H9 (cell line): ENCODE data around the gene APOBEC3B. TPM values are rescaled to one million over a fixed set of nuclear protein-coding genes. Genes with fewer than 3 reads are reported as not detected.
"Not testable (repeated sequence)": the region's sequence is repeated elsewhere in the genome, so short reads cannot be mapped to it uniquely, and the experiment has no call there.

Experiments used
- DNase-seq: peaks from one replicate; pipeline ENCODE4 v3.0.0-alpha.2; 2017
- H2AFZ ChIP-seq: one replicate; pipeline ENCODE4 v1.6.1; 2013; ENCODE audit warnings: mild to moderate bottlenecking, low read length, control low read depth, moderate library complexity
- H2AK5ac ChIP-seq: 2 replicates; pipeline ENCODE4 v1.6.1; 2013; ENCODE audit warnings: low read length, control low read depth, mixed read lengths; ENCODE audit not compliant: insufficient read length
- H2BK120ac ChIP-seq: one replicate; pipeline ENCODE4 v1.6.1; 2013; ENCODE audit warnings: low read depth, mild to moderate bottlenecking, low read length, control low read depth, inconsistent platforms; ENCODE audit not compliant: poor library complexity, severe bottlenecking
- H2BK12ac ChIP-seq: 2 replicates; pipeline ENCODE4 v1.6.1; 2013; ENCODE audit warnings: low read length, control low read depth, mixed read lengths, low read depth; ENCODE audit not compliant: insufficient read length
- H2BK15ac ChIP-seq: 2 replicates; pipeline ENCODE4 v1.6.1; 2013; ENCODE audit warnings: low read depth, low read length, control low read depth
- H2BK20ac ChIP-seq: one replicate; pipeline ENCODE4 v1.6.1; 2013; ENCODE audit warnings: low read depth, mild to moderate bottlenecking, low read length, control low read depth, inconsistent platforms; ENCODE audit not compliant: poor library complexity, severe bottlenecking
- H2BK5ac ChIP-seq: 2 replicates; pipeline ENCODE4 v1.6.1; 2013; ENCODE audit warnings: low read length, control low read depth, mixed read lengths; ENCODE audit not compliant: insufficient read length
- H3K14ac ChIP-seq: 2 replicates; pipeline ENCODE4 v1.6.1; 2013; ENCODE audit warnings: low read length, control low read depth; ENCODE audit not compliant: insufficient read depth
- H3K18ac ChIP-seq: 2 replicates; pipeline ENCODE4 v1.6.1; 2013; ENCODE audit warnings: low read depth, mild to moderate bottlenecking, mixed read lengths, low read length, control low read depth; ENCODE audit not compliant: insufficient read length
- H3K23ac ChIP-seq: 2 replicates; pipeline ENCODE4 v1.6.1; 2013; ENCODE audit warnings: low read length, control low read depth, mixed read lengths, low read depth; ENCODE audit not compliant: insufficient read length
- H3K23me2 ChIP-seq: 2 replicates; pipeline ENCODE4 v1.6.1; 2013; ENCODE audit warnings: low read depth, mild to moderate bottlenecking, mixed read lengths, low read length, control low read depth; ENCODE audit not compliant: insufficient read length, poor library complexity, severe bottlenecking
- H3K27ac ChIP-seq: 2 replicates; pipeline ENCODE4 v1.5.1; 2013; ENCODE audit warnings: low read length, control low read depth, mixed read lengths, low read depth; ENCODE audit not compliant: insufficient read length
- H3K27me3 ChIP-seq: 2 replicates; pipeline ENCODE4 v1.6.1; 2013; ENCODE audit warnings: low read length, control low read depth, inconsistent platforms; ENCODE audit not compliant: insufficient read depth
- H3K4ac ChIP-seq: 2 replicates; pipeline ENCODE4 v1.6.1; 2013; ENCODE audit warnings: low read depth, mild to moderate bottlenecking, control low read depth, inconsistent platforms, low read length, moderate library complexity
- H3K4me1 ChIP-seq: 2 replicates; pipeline ENCODE4 v1.6.1; 2013; ENCODE audit warnings: low read length, control low read depth, inconsistent platforms; ENCODE audit not compliant: insufficient read depth
- H3K4me2 ChIP-seq: 2 replicates; pipeline ENCODE4 v1.6.1; 2013; ENCODE audit warnings: low read length, control low read depth, mixed read lengths; ENCODE audit not compliant: insufficient read length, insufficient read depth
- H3K56ac ChIP-seq: 2 replicates; pipeline ENCODE4 v1.6.1; 2013; ENCODE audit warnings: low read depth, mild to moderate bottlenecking, mixed read lengths, low read length, control low read depth; ENCODE audit not compliant: insufficient read length
- H3K79me1 ChIP-seq: 2 replicates; pipeline ENCODE4 v1.6.1; 2013; ENCODE audit warnings: low read depth, mild to moderate bottlenecking, moderate library complexity, low read length, control low read depth, inconsistent platforms; ENCODE audit not compliant: insufficient read depth, poor library complexity, severe bottlenecking
- H3K79me2 ChIP-seq: 2 replicates; pipeline ENCODE4 v1.6.1; 2013; ENCODE audit warnings: low read length, control low read depth, inconsistent platforms; ENCODE audit not compliant: insufficient read depth
- H3K9ac ChIP-seq: 2 replicates; pipeline ENCODE4 v1.6.1; 2013; ENCODE audit warnings: low read length, control low read depth, mixed read lengths; ENCODE audit not compliant: insufficient read length; ENCODE audit errors: extremely low read depth
- H3K9me3 ChIP-seq: one replicate; pipeline ENCODE4 v1.6.1; 2013; ENCODE audit warnings: low read depth, low read length, inconsistent platforms; ENCODE audit not compliant: control insufficient read depth
- H3T11ph ChIP-seq: one replicate; pipeline ENCODE4 v1.6.1; 2013; ENCODE audit warnings: mild to moderate bottlenecking, low read length, control low read depth, inconsistent platforms
- H4K20me1 ChIP-seq: one replicate; pipeline ENCODE4 v1.6.1; 2013; ENCODE audit not compliant: control insufficient read depth, insufficient read length, insufficient read depth
- H4K5ac ChIP-seq: 2 replicates; pipeline ENCODE4 v1.6.1; 2013; ENCODE audit warnings: low read depth, mild to moderate bottlenecking, mixed read lengths, low read length, control low read depth; ENCODE audit not compliant: insufficient read length
- H4K8ac ChIP-seq: replicated peaks from 2 replicates; pipeline ENCODE4 v1.6.1; 2013; ENCODE audit warnings: low read length, control low read depth, mixed read lengths, low read depth; ENCODE audit not compliant: insufficient read length
- H4K91ac ChIP-seq: 2 replicates; pipeline ENCODE4 v1.6.1; 2013; ENCODE audit warnings: low read depth, mild to moderate bottlenecking, moderate library complexity, mixed read lengths, low read length, control low read depth; ENCODE audit not compliant: insufficient read length
- H3K27ac Mint-ChIP-seq, 3 experiments: 2 replicates in 2 of 3; 3 replicates in 1 of 3; pipeline ENCODE4 v1.8.0; 2020 to 2021; ENCODE audit warnings: mixed read lengths in 3 of 3, mild to moderate bottlenecking in 1 of 3, moderate library complexity in 1 of 3
- H3K27me3 Mint-ChIP-seq: 2 replicates; pipeline ENCODE4 v1.8.0; 2021; ENCODE audit warnings: low read depth, mild to moderate bottlenecking, moderate library complexity, mixed read lengths
- H3K36me3 Mint-ChIP-seq, 3 experiments: 2 replicates in 2 of 3; 3 replicates in 1 of 3; pipeline ENCODE4 v1.8.0; 2020 to 2021; ENCODE audit warnings: low read depth in 3 of 3, mixed read lengths in 3 of 3; ENCODE audit not compliant: insufficient read depth in 1 of 3
- H3K4me1 Mint-ChIP-seq, 2 experiments: 2 replicates each; pipeline ENCODE4 v1.8.0; 2020; ENCODE audit warnings: mixed read lengths in 2 of 2
- H3K4me3 Mint-ChIP-seq, 2 experiments: 2 replicates in 1 of 2; 3 replicates in 1 of 2; pipeline ENCODE4 v1.8.0; 2020 to 2021; ENCODE audit warnings: mild to moderate bottlenecking in 2 of 2, mixed read lengths in 2 of 2, moderate library complexity in 1 of 2
- H3K9me3 Mint-ChIP-seq, 2 experiments: 2 replicates in 1 of 2; 3 replicates in 1 of 2; pipeline ENCODE4 v1.8.0; 2020; ENCODE audit warnings: mild to moderate bottlenecking in 2 of 2, mixed read lengths in 2 of 2, moderate library complexity in 1 of 2
- WGBS: extraction: QIAGEN DNeasy Blood & Tissue Kit; methylation state at CpG from one replicate; pipeline ENCODE4 v1.1.7; 2013; ENCODE audit warnings: missing lambda C conversion rate, low lambda C conversion rate, mixed read lengths; ENCODE audit not compliant: insufficient read length; ENCODE audit errors: extremely low coverage; 5-methylcytosine and 5-hydroxymethylcytosine counted together
- total RNA-seq: library from RNA; stranded (reverse); gene quantifications from 2 replicates; pipeline ENCODE4 v1.2.1, GENCODE V29; 2021
- TF ChIP-seq, protein P1 (sequence below): fragments of 200-600 bp; sonication (generic); conservative IDR thresholded peaks from 3 replicates; pipeline ENCODE4 v1.8.0; 2021; ENCODE audit warnings: antibody characterized with exemption, mild to moderate bottlenecking

The APOBEC3B gene
- total RNA-seq, 1 experiment from 2014 or later, result 29.0 TPM

DNA sequence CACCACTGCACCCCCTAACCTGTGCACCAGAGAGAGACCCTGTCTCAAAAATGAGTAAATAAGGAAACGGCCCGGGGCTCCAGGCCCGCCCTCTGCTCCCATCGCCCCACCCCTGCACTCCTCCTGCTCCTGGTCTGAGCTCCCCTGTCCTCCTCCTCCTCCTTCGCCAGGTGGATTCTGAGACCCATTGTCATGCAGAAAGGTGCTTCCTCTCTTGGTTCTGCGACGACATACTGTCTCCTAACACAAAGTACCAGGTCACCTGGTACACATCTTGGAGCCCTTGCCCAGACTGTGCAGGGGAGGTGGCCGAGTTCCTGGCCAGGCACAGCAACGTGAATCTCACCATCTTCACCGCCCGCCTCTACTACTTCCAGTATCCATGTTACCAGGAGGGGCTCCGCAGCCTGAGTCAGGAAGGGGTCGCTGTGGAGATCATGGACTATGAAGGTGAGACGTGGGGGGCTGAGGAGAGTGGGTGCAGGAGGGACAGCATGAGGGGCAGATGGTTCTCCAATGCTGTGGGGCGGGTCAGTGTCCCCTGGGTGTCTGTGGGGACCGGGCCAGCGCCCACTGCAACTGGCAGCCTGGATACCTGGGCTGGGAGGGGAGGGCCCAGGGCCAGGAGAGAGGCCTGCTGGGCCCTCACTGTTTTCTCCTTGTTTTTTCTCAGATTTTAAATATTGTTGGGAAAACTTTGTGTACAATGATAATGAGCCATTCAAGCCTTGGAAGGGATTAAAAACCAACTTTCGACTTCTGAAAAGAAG lies 35.6 kb downstream of the APOBEC3B start:
- no peak overlapping the region for H2BK15ac ChIP-seq
- H2BK120ac ChIP-seq, result no peak overlapping the region
- H3T11ph ChIP-seq, result no peak overlapping the region
- peak overlapping the region; percentile 92 to 98 (median 98) for H3K27ac Mint-ChIP-seq
- peak overlapping the region; percentile 58 for H3K4me2 ChIP-seq
- H2AK5ac ChIP-seq, result no peak overlapping the region
- H4K20me1 ChIP-seq, result no peaks in the 10 kb centered on the region
- no peak overlapping the region for H3K56ac ChIP-seq
- H2AFZ ChIP-seq, result no peak overlapping the region
- H3K4me1 ChIP-seq, result peaks cover 4% of the 10 kb centered on the region
- no peak overlapping the region; the same call in 1 of the 2 replicates for H3K4ac ChIP-seq
- peaks cover 0 to 3% of the 10 kb centered on the region in 2 experiments; a peak in 1 of 5 replicates for H3K9me3 Mint-ChIP-seq
- H3K79me1 ChIP-seq, result no peaks in the 10 kb centered on the region
- peak overlapping the region; percentile 3 for H3K9ac ChIP-seq
- H3K36me3 Mint-ChIP-seq, result peaks cover 4 to 17% (median 12%) of the 10 kb centered on the region in 3 experiments; a peak in 4 of 7 replicates
- no peak overlapping the region for H3K23ac ChIP-seq
- peaks cover 13% of the 10 kb centered on the region for H3K23me2 ChIP-seq
- H3K79me2 ChIP-seq, result peaks cover 3% of the 10 kb centered on the region; the same call in 1 of the 2 replicates
- H3K14ac ChIP-seq, result peak overlapping the region; percentile 80
- no peak overlapping the region for H4K5ac ChIP-seq
- no peak overlapping the region for H2BK5ac ChIP-seq
- peaks cover 63 to 79% of the 10 kb centered on the region in 2 experiments for H3K4me1 Mint-ChIP-seq
- TF ChIP-seq, protein P1, sequence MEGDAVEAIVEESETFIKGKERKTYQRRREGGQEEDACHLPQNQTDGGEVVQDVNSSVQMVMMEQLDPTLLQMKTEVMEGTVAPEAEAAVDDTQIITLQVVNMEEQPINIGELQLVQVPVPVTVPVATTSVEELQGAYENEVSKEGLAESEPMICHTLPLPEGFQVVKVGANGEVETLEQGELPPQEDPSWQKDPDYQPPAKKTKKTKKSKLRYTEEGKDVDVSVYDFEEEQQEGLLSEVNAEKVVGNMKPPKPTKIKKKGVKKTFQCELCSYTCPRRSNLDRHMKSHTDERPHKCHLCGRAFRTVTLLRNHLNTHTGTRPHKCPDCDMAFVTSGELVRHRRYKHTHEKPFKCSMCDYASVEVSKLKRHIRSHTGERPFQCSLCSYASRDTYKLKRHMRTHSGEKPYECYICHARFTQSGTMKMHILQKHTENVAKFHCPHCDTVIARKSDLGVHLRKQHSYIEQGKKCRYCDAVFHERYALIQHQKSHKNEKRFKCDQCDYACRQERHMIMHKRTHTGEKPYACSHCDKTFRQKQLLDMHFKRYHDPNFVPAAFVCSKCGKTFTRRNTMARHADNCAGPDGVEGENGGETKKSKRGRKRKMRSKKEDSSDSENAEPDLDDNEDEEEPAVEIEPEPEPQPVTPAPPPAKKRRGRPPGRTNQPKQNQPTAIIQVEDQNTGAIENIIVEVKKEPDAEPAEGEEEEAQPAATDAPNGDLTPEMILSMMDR, result peak; percentile 43; the same call in 2 of the 3 replicates
- no CpG with 5 or more reads among the region's 18 CpGs for WGBS
- H4K91ac ChIP-seq, result no peak overlapping the region
- peak overlapping the region; percentile 86 for H3K18ac ChIP-seq
- H3K4me3 Mint-ChIP-seq, result peak overlapping the region; percentile 83 to 86
- peak overlapping the region; percentile 40 for H2BK12ac ChIP-seq
- H3K27me3 ChIP-seq, result no peaks in the 10 kb centered on the region
- H3K27me3 Mint-ChIP-seq, result no peaks in the 10 kb centered on the region; the same call in 1 of the 2 replicates
- H3K27ac ChIP-seq, result no peak overlapping the region
- DNase-seq, result peak; percentile 93
- no peak overlapping the region for H4K8ac ChIP-seq
- H3K9me3 ChIP-seq, result no peaks in the 10 kb centered on the region
- H2BK20ac ChIP-seq, result no peak overlapping the region

DNA sequence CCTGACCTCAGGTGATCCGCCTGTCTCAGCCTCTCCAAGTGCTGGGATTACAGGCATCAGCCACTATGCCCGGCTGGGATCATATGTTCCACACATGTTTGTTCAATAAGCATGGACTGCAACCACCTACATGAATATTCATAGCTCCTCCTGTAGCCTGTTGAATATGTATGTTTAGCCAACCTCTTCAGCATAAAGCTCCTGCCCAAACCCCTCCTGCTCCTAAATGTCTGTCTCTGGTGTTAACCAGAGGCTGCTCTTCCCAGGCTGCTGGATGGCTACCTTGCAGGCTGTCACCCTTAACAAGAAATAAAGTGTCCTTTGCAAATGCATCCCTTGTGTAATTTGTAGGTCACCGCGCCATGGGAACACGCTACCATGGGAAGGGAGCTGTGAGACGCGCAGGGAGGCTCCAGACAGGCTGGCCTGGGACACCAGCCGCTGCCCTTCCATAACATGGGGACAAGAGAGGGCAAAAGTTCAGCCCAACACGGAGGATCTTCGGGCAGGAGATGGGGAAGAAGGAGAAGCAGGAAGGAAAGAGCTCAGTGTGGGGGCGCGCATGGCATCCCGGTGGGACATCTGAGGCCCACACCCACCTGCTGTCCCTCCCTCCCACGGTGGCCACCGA lies 38.0 kb downstream of the APOBEC3B start:
- not testable (repeated sequence) for H3K14ac ChIP-seq, H4K8ac ChIP-seq, H3K23ac ChIP-seq, H3K27me3 ChIP-seq, H3K23me2 ChIP-seq, H3T11ph ChIP-seq, H3K9ac ChIP-seq, H2AK5ac ChIP-seq, H4K5ac ChIP-seq, H3K56ac ChIP-seq, H2BK5ac ChIP-seq, H2BK20ac ChIP-seq, H3K9me3 ChIP-seq, H2BK15ac ChIP-seq, H2BK12ac ChIP-seq, H3K4ac ChIP-seq, DNase-seq, H4K20me1 ChIP-seq, H4K91ac ChIP-seq, H3K9me3 Mint-ChIP-seq, H3K27me3 Mint-ChIP-seq, H3K79me1 ChIP-seq, H3K79me2 ChIP-seq, H3K27ac ChIP-seq, H2BK120ac ChIP-seq, H3K4me1 ChIP-seq, H2AFZ ChIP-seq
- Mint-ChIP-seq H3K4me1 (peaks cover 44 to 65% of the 10 kb centered on the region in 2 experiments), H3K4me3 (peak overlapping the region; percentile 56 to 76; a peak in 4 of 5 replicates), H3K36me3 (peaks cover 10 to 32% (median 22%) of the 10 kb centered on the region in 3 experiments; a peak in 6 of 7 replicates), H3K27ac (peak overlapping the region; percentile 59 to 97 (median 94); a peak in 6 of 7 replicates)
- WGBS, result no CpG with 5 or more reads among the region's 15 CpGs
- Histone ChIP-seq H3K18ac (peak overlapping the region; percentile 35), H3K4me2 (peak overlapping the region; percentile 24)
